Epidermal melanocyte (primary cell): ENCODE results near the gene MORN4.
"Not testable (repeated sequence)": the region's sequence is repeated elsewhere in the genome, so short reads cannot be mapped to it uniquely, and the experiment has no call there.

Source experiments
- DNase-seq: peaks from one replicate; pipeline ENCODE4 v3.0.0; 2011; ENCODE audit warnings: low spot score; ENCODE audit not compliant: insufficient read length

Gene MORN4

GRCh38 chr10:97598407-97599271, 34.7 kb downstream of the MORN4 start:
- DNase-seq, result no peak

- no peak for DNase-seq
Observed at GRCh38 chr10:97597778-97598177, 35.5 kb downstream of the MORN4 start.

GRCh38 chr10:97596101-97597082, 36.9 kb downstream of the MORN4 start:
- DNase-seq, result no peak

- no peak for DNase-seq
Observed at GRCh38 chr10:97593421-97593820, 39.9 kb downstream of the MORN4 start.

GRCh38 chr10:97590748-97591495, 42.4 kb downstream of the MORN4 start:
- DNase-seq, result no peak

GRCh38 chr10:97590082-97590747, 43.1 kb downstream of the MORN4 start:
- DNase-seq, result no peak

GRCh38 chr10:97589479-97589878, 43.8 kb downstream of the MORN4 start, which contains the start of gene C10orf62:
C10orf62 (plus strand) TSS chr10:97589721; CDS start chr10:97589898, 177 bp downstream.
- DNase-seq, result no peak

GRCh38 chr10:97587183-97587582, 46.1 kb downstream of the MORN4 start:
- DNase-seq, result no peak

- no peak for DNase-seq
Observed at GRCh38 chr10:97585439-97585811, 47.9 kb downstream of the MORN4 start.

GRCh38 chr10:97584798-97585438, 48.4 kb downstream of the MORN4 start:
- no peak for DNase-seq

GRCh38 chr10:97584060-97584797, 49.1 kb downstream of the MORN4 start, which contains the start of gene HOGA1:
HOGA1 (plus strand) TSS chr10:97584389; CDS start chr10:97584704, 315 bp downstream.
- DNase-seq, result peak; percentile 33

GRCh38 chr10:97583476-97583875, 49.8 kb downstream of the MORN4 start:
- DNase-seq, result no peak

GRCh38 chr10:97582169-97582568, 51.1 kb downstream of the MORN4 start:
- no peak for DNase-seq

GRCh38 chr10:97580421-97581367, 52.6 kb downstream of the MORN4 start:
- DNase-seq, result no peak

- no peak for DNase-seq
Observed at GRCh38 chr10:97578171-97578844, 55.0 kb downstream of the MORN4 start.

GRCh38 chr10:97577701-97578100, 55.6 kb downstream of the MORN4 start:
- no peak for DNase-seq

- DNase-seq, result not testable (repeated sequence)
Observed at GRCh38 chr10:97576487-97576886, 56.8 kb downstream of the MORN4 start.
